Mesodermal cell (in vitro differentiated cells): ENCODE data around the gene KHDRBS2.

Experiments used
- H3K27ac ChIP-seq: 2 replicates; pipeline ENCODE4 v1.7.0; 2013; ENCODE audit warnings: mild to moderate bottlenecking, low read depth, low read length, moderate library complexity; ENCODE audit not compliant: severe bottlenecking
- H3K36me3 ChIP-seq: 2 replicates; pipeline ENCODE4 v1.7.1; 2013; ENCODE audit warnings: mild to moderate bottlenecking, low read length, moderate library complexity; ENCODE audit not compliant: control insufficient read depth, insufficient read depth
- H3K4me1 ChIP-seq: one replicate; pipeline ENCODE4 v1.7.1; 2013; ENCODE audit warnings: mild to moderate bottlenecking, low read length; ENCODE audit not compliant: insufficient read depth, control insufficient read depth, poor library complexity, severe bottlenecking
- H3K4me3 ChIP-seq: 2 replicates; pipeline ENCODE4 v1.7.0; 2013; ENCODE audit warnings: low read length, control low read depth, mild to moderate bottlenecking; ENCODE audit not compliant: insufficient read depth, poor library complexity, severe bottlenecking; ENCODE audit errors: extremely low read depth
- H3K9me3 ChIP-seq: 2 replicates; pipeline ENCODE4 v1.7.1; 2013; ENCODE audit warnings: mild to moderate bottlenecking, low read length, moderate library complexity; ENCODE audit not compliant: control insufficient read depth
- WGBS, 2 experiments: methylation state at CpG; one replicate each; pipeline ENCODE4 v1.1.5; 2013; ENCODE audit warnings: missing lambda C conversion rate in 2 of 2; ENCODE audit not compliant: insufficient coverage in 2 of 2; 5-methylcytosine and 5-hydroxymethylcytosine counted together

Gene KHDRBS2

DNA sequence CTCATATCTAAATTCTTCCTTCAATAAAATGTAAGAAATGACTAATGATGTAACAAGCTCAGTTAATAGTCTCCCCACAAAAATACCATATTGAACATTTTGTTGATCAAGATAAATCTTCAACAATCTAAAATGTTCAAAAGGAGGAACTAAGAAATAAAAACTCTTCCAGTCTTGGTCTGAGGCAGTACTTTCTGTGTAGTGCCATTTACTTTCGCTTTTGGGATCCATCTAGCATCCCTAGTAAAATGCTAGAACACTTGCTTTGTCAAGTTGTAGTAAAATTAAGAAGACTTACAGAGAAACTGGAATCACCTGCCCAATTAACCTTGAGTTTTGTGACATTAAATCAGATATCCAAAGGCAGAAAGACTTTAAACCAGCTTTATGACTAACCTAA is 246.4 kb downstream of the KHDRBS2 start:
- Histone ChIP-seq H3K4me1 (no peaks in the 10 kb centered on the region), H3K4me3 (no peak overlapping the region), H3K27ac (no peak overlapping the region), H3K9me3 (no peaks in the 10 kb centered on the region), H3K36me3 (no peaks in the 10 kb centered on the region)
- WGBS, 2 experiments: 100% methylated on average over 1 of the region's 1 CpG

GRCh38 chr6:62037445-62037844 is 248.6 kb downstream of the KHDRBS2 start:
- H3K27ac ChIP-seq: no peak overlapping the region
- no peak overlapping the region for H3K4me3 ChIP-seq
- no peaks in the 10 kb centered on the region for H3K36me3 ChIP-seq
- no peaks in the 10 kb centered on the region for H3K9me3 ChIP-seq
- H3K4me1 ChIP-seq: no peaks in the 10 kb centered on the region
- WGBS, 2 experiments: no CpG with 5 or more reads among the region's 2 CpGs

DNA sequence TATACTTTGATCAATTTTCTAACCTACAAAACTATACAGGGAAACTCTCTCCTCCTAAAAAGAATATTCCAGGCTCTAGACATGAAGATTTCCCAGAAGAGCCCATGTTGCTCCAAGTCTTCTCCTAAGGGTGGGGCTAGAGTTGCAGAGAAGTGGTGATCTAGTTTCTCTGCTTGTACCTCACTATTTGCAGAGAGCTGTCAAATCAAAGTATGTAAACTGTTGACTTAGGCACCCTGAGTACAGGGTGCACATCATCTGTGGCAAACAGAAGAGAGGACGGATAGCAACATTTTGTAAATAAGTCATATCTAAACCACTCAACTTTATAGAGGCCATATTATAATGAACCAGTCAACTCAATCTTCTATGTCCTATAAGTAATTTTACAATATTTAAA is 250.1 kb downstream of the KHDRBS2 start:
- Histone ChIP-seq H3K9me3 (no peaks in the 10 kb centered on the region), H3K4me1 (no peaks in the 10 kb centered on the region), H3K27ac (no peak overlapping the region), H3K4me3 (no peak overlapping the region), H3K36me3 (no peaks in the 10 kb centered on the region)
- WGBS, 2 experiments: no CpG with 5 or more reads among the region's 1 CpG

GRCh38 chr6:62013719-62014118 is 272.3 kb downstream of the KHDRBS2 start:
- Histone ChIP-seq H3K27ac (no peak overlapping the region), H3K4me3 (no peak overlapping the region), H3K9me3 (no peaks in the 10 kb centered on the region), H3K36me3 (no peaks in the 10 kb centered on the region), H3K4me1 (no peaks in the 10 kb centered on the region)
- 84 to 92% methylated on average over 4 to 6 of the region's 6 CpGs for WGBS, 2 experiments

GRCh38 chr6:62009445-62009844 is 276.6 kb downstream of the KHDRBS2 start:
- H3K27ac ChIP-seq: no peak overlapping the region
- H3K36me3 ChIP-seq: no peaks in the 10 kb centered on the region
- no peak overlapping the region for H3K4me3 ChIP-seq
- H3K9me3 ChIP-seq: no peaks in the 10 kb centered on the region
- no peaks in the 10 kb centered on the region for H3K4me1 ChIP-seq
- 85 to 88% methylated on average over 2 to 3 of the region's 3 CpGs for WGBS, 2 experiments

DNA sequence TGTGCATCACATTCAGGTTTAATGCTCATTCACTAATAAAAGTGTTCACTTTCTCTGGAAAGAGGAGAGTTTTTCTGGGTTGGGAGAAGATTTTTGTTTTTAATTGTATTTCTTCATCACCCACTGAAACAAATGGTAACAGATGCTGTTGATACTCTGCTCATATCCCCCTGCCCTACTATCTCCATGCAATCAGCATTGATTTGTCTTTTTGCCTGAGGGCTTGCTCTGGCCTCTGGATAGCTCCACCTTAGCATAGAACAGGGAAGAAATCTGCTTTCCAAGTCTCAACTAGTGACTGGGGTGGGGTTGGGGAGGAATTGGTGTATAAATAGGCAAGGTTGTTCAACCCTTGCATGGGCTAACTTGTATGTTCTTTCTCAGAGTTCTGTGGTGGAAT is 296.4 kb downstream of the KHDRBS2 start:
- no peaks in the 10 kb centered on the region for H3K4me1 ChIP-seq
- H3K27ac ChIP-seq: no peak overlapping the region
- H3K9me3 ChIP-seq: no peaks in the 10 kb centered on the region
- H3K36me3 ChIP-seq: no peaks in the 10 kb centered on the region
- no peak overlapping the region for H3K4me3 ChIP-seq

- H3K4me1 ChIP-seq: no peaks in the 10 kb centered on the region
- no peaks in the 10 kb centered on the region for H3K36me3 ChIP-seq
- no peaks in the 10 kb centered on the region for H3K9me3 ChIP-seq
- 60% methylated on average over 1 of the region's 1 CpG; no CpG with 5 or more reads in 1 of the 2 experiments for WGBS, 2 experiments
- H3K4me3 ChIP-seq: no peak overlapping the region
- H3K27ac ChIP-seq: no peak overlapping the region
These were observed 305.4 kb downstream of the KHDRBS2 start for GRCh38 chr6:61980622-61981021.

GRCh38 chr6:61977947-61978346 is 308.1 kb downstream of the KHDRBS2 start:
- Histone ChIP-seq H3K36me3 (no peaks in the 10 kb centered on the region), H3K4me1 (no peaks in the 10 kb centered on the region), H3K27ac (no peak overlapping the region), H3K9me3 (no peaks in the 10 kb centered on the region), H3K4me3 (no peak overlapping the region)
- 83 to 100% methylated on average over 1 of the region's 1 CpG for WGBS, 2 experiments

DNA sequence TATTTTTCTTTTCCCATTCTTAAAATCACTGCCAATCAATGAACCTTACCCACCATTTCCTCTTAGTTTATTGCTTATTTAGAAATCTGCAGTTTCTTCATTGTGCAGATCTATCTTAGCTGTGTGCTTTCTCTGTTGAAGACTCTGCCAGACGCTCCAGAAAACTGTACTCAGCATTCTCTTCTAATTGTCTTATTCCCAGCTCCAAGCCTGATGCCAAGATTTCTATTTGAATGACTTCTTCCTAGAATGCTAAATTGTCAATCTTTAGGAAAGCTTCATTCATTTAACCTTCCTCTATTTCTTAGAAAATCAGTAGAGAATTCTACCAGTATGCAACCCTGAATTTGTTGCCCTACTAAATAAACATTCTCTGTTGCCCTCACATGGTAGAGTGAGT is 308.9 kb downstream of the KHDRBS2 start:
- WGBS, 2 experiments: 100% methylated on average over 1 of the region's 1 CpG; no CpG with 5 or more reads in 1 of the 2 experiments
- no peak overlapping the region for H3K4me3 ChIP-seq
- H3K4me1 ChIP-seq: no peaks in the 10 kb centered on the region

GRCh38 chr6:61959196-61959595 is 326.8 kb downstream of the KHDRBS2 start:
- H3K4me3 ChIP-seq: no peak overlapping the region
- peaks cover 4% of the 10 kb centered on the region for H3K9me3 ChIP-seq
- H3K27ac ChIP-seq: no peak overlapping the region
- H3K4me1 ChIP-seq: no peaks in the 10 kb centered on the region
- WGBS, 2 experiments: no CpG with 5 or more reads among the region's 2 CpGs
- H3K36me3 ChIP-seq: no peaks in the 10 kb centered on the region

More for the DNA sequence above, 308.9 kb downstream of the KHDRBS2 start:
- Histone ChIP-seq H3K36me3 (no peaks in the 10 kb centered on the region), H3K9me3 (no peaks in the 10 kb centered on the region), H3K27ac (no peak overlapping the region)

GRCh38 chr6:61953851-61954250 is 332.2 kb downstream of the KHDRBS2 start:
- no peaks in the 10 kb centered on the region for H3K36me3 ChIP-seq
- no peak overlapping the region for H3K27ac ChIP-seq
- H3K4me3 ChIP-seq: no peak overlapping the region
- no peaks in the 10 kb centered on the region for H3K4me1 ChIP-seq
- peaks cover 4% of the 10 kb centered on the region for H3K9me3 ChIP-seq

DNA sequence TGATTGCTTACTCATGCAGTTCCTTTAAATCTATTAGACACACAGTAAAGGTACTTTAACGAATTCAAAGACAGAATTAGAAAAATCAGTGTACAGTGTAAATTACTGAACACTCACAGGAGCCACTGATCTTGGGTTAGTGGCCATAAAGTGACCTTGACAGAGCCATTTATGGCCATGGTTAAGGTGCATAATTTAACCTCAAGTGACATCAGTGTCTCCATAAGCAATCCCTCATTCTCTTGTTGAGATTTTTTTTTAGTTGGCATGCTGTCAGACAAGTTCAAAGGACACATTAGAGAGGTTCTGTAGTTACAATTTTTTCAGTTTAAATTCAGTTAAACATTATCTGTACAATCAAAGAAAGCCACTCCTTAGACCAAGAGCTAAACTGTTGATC is 334.4 kb downstream of the KHDRBS2 start:
- WGBS, 2 experiments: no CpG with 5 or more reads among the region's 1 CpG
- Histone ChIP-seq H3K4me1 (no peaks in the 10 kb centered on the region), H3K9me3 (peaks cover 3% of the 10 kb centered on the region), H3K36me3 (no peaks in the 10 kb centered on the region), H3K4me3 (no peak overlapping the region), H3K27ac (no peak overlapping the region)
